ENCODE results near the gene ADAMTSL3. TPM values are rescaled to one million over a fixed set of nuclear protein-coding genes. Genes with fewer than 3 reads are reported as not detected.

The ADAMTSL3 gene
- total RNA-seq, 2 experiments from 2014 or later: not detected

- H3K36me3 ChIP-seq (ENCODE audit: insufficient read depth, low read length): no peaks in the 10 kb centered on the region
- H3K27me3 Mint-ChIP-seq: peaks cover 4% of the 10 kb centered on the region
- no peak overlapping the region for H3K4me3 ChIP-seq (ENCODE audit: low read length)
- intact Hi-C loops (cut with DNase I, micrococcal nuclease): no loop called here
- ChIA-PET POLR2A (no interaction called here), CTCF (no interaction called here)
- no peak for TF ChIP-seq CTCF (IDR thresholded peaks at IDR 0.05)
- H3K27me3 ChIP-seq (ENCODE audit: control insufficient read depth in 1 of 2, insufficient read depth in 2 of 2, low read length in 2 of 2): no peaks in the 10 kb centered on the region
- DNase-seq (no peak), ATAC-seq (ENCODE audit: poor library complexity) (no peak)
- H3K4me1 ChIP-seq (ENCODE audit: insufficient read depth, low read length): no peaks in the 10 kb centered on the region
- H3K27ac Mint-ChIP-seq: no peak overlapping the region
- H3K36me3 Mint-ChIP-seq (ENCODE audit: low read depth): no peaks in the 10 kb centered on the region
- H3K9me3 Mint-ChIP-seq: no peaks in the 10 kb centered on the region
- H3K4me1 Mint-ChIP-seq (ENCODE audit: low read depth): no peaks in the 10 kb centered on the region
- H3K9me3 ChIP-seq (ENCODE audit: control insufficient read depth in 1 of 2, insufficient read depth in 1 of 2, low read length in 2 of 2): no peaks in the 10 kb centered on the region
- H3K4me3 Mint-ChIP-seq: no peak overlapping the region
- no peak overlapping the region for H3K27ac ChIP-seq (ENCODE audit: low read depth in 1 of 2, low read length in 2 of 2)
Observed at GRCh38 chr15:83716605-83717004, 62.7 kb downstream of the ADAMTSL3 start.

GRCh38 chr15:83717010-83717409 lies 63.1 kb downstream of the ADAMTSL3 start:
- TF ChIP-seq CTCF (IDR thresholded peaks at IDR 0.05): no peak

GRCh38 chr15:83720468-83720867 lies 66.5 kb downstream of the ADAMTSL3 start:
- Histone ChIP-seq H3K27me3 (ENCODE audit: control insufficient read depth in 1 of 2, insufficient read depth in 2 of 2, low read length in 2 of 2) (no peaks in the 10 kb centered on the region), H3K36me3 (ENCODE audit: insufficient read depth, low read length) (no peaks in the 10 kb centered on the region), H3K4me3 (ENCODE audit: low read length) (no peak overlapping the region), H3K9me3 (ENCODE audit: control insufficient read depth in 1 of 2, insufficient read depth in 1 of 2, low read length in 2 of 2) (no peaks in the 10 kb centered on the region), H3K27ac (ENCODE audit: low read depth in 1 of 2, low read length in 2 of 2) (no peak overlapping the region), H3K4me1 (ENCODE audit: insufficient read depth, low read length) (no peaks in the 10 kb centered on the region)
- no peak for TF ChIP-seq CTCF (IDR thresholded peaks at IDR 0.05)
- no peaks in the 10 kb centered on the region for H3K4me1 Mint-ChIP-seq (ENCODE audit: low read depth)
- CTCF ChIA-PET: no interaction called here
- no peak overlapping the region for H3K27ac Mint-ChIP-seq
- H3K36me3 Mint-ChIP-seq (ENCODE audit: low read depth): no peaks in the 10 kb centered on the region
- intact Hi-C loops (cut with DNase I, micrococcal nuclease): no loop called here
- no peak for ATAC-seq (ENCODE audit: poor library complexity)
- peaks cover 4% of the 10 kb centered on the region for H3K27me3 Mint-ChIP-seq
- POLR2A ChIA-PET: no interaction called here
- DNase-seq: no peak
- no peak overlapping the region for H3K4me3 Mint-ChIP-seq
- H3K9me3 Mint-ChIP-seq: no peaks in the 10 kb centered on the region

More at GRCh38 chr15:83717010-83717409, 63.1 kb downstream of the ADAMTSL3 start:
- Mint-ChIP-seq H3K4me1 (ENCODE audit: low read depth) (no peaks in the 10 kb centered on the region), H3K9me3 (no peaks in the 10 kb centered on the region), H3K27me3 (peaks cover 4% of the 10 kb centered on the region), H3K27ac (no peak overlapping the region), H3K4me3 (no peak overlapping the region), H3K36me3 (ENCODE audit: low read depth) (no peaks in the 10 kb centered on the region)
- ATAC-seq (ENCODE audit: poor library complexity) (no peak), DNase-seq (no peak)
- intact Hi-C loops (cut with DNase I, micrococcal nuclease): no loop called here
- no peaks in the 10 kb centered on the region for H3K27me3 ChIP-seq (ENCODE audit: control insufficient read depth in 1 of 2, insufficient read depth in 2 of 2, low read length in 2 of 2)
- no peak overlapping the region for H3K27ac ChIP-seq (ENCODE audit: low read depth in 1 of 2, low read length in 2 of 2)
- no peaks in the 10 kb centered on the region for H3K36me3 ChIP-seq (ENCODE audit: insufficient read depth, low read length)
- H3K4me1 ChIP-seq (ENCODE audit: insufficient read depth, low read length): no peaks in the 10 kb centered on the region
- no peaks in the 10 kb centered on the region for H3K9me3 ChIP-seq (ENCODE audit: control insufficient read depth in 1 of 2, insufficient read depth in 1 of 2, low read length in 2 of 2)
- POLR2A ChIA-PET: no interaction called here
- no peak overlapping the region for H3K4me3 ChIP-seq (ENCODE audit: low read length)
- CTCF ChIA-PET: no interaction called here
